Fibroblast of mammary gland (primary cell): ENCODE results near the gene DDO.

Source experiments
- DNase-seq: peaks from one replicate; pipeline ENCODE4 v3.0.0-alpha.2; 2010; ENCODE audit warnings: low read depth
- H3K4me3 ChIP-seq: 2 replicates; pipeline ENCODE4 v1.5.1; 2011; ENCODE audit warnings: low read depth, mild to moderate bottlenecking, low read length, moderate library complexity; ENCODE audit not compliant: control insufficient read depth
- TF ChIP-seq, protein P1 (sequence below): conservative IDR thresholded peaks from 2 replicates; pipeline ENCODE4 v1.5.1; 2011; ENCODE audit warnings: low read depth, low read length, inconsistent platforms; ENCODE audit not compliant: control insufficient read depth, insufficient read depth

DDO gene

DNA sequence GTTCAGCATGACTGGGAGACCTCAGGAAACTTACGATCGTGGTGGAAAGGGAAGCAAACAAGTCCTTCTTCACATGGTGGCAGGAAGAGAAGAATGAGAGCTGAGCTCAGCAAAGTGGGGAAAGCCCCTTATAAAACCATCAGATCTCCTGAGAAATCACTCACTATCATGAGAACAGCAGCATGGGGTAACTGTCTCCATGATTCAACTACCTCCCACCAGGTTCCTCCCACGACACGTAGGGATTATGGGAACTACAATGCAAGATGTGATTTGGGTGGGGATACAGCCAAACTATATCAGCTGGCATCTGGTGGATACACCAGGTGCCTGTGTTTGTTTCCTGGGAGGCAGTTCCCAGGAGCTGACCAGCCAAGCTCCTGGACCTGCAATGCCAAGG is 4.9 kb downstream of the DDO start:
- no peak overlapping the region for H3K4me3 ChIP-seq
- TF ChIP-seq, protein P1, sequence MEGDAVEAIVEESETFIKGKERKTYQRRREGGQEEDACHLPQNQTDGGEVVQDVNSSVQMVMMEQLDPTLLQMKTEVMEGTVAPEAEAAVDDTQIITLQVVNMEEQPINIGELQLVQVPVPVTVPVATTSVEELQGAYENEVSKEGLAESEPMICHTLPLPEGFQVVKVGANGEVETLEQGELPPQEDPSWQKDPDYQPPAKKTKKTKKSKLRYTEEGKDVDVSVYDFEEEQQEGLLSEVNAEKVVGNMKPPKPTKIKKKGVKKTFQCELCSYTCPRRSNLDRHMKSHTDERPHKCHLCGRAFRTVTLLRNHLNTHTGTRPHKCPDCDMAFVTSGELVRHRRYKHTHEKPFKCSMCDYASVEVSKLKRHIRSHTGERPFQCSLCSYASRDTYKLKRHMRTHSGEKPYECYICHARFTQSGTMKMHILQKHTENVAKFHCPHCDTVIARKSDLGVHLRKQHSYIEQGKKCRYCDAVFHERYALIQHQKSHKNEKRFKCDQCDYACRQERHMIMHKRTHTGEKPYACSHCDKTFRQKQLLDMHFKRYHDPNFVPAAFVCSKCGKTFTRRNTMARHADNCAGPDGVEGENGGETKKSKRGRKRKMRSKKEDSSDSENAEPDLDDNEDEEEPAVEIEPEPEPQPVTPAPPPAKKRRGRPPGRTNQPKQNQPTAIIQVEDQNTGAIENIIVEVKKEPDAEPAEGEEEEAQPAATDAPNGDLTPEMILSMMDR = no peak
- no peak for DNase-seq

DNA sequence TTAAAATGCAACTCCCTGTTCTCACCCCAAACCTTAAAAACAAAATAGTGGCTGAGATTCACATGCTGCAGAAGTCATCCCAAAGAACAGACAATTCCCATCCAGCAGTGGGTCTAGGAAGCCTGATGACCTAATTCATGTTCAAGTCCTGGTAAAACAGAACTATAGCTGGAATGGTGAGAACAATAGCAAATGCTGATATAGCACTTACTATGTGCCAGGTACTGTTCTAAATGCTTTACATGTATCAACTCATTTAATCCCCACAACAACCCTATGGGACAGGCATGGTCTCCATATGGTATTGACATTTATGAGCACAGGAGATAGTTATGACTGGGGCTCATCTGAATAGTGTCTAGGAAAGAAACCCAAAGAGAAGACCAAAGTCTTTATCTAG is 5.6 kb downstream of the DDO start:
- DNase-seq = no peak
- no peak overlapping the region for H3K4me3 ChIP-seq
- TF ChIP-seq, protein P1 = no peak

DNA sequence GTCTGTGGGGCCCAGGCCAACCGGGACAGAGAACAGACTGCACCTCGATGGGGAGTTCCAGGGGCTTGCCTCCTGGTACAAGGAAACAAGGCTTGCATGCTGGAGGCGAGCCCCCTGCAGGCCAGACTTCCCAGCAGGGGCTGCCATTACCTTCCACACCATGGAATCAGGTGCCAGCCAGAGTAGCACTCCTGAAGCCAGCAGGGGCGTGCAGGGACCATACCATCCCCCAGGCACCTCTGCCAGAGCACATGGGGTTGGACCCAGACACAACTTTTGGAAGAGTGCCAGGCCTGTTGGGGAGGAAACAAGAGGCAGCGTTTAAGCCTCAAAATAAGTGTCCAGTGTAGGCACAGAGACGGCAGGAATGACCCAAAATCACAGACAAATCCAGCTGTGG is 6.5 kb downstream of the DDO start:
- DNase-seq = no peak
- TF ChIP-seq, protein P1 = no peak
- H3K4me3 ChIP-seq = no peak overlapping the region

DNA sequence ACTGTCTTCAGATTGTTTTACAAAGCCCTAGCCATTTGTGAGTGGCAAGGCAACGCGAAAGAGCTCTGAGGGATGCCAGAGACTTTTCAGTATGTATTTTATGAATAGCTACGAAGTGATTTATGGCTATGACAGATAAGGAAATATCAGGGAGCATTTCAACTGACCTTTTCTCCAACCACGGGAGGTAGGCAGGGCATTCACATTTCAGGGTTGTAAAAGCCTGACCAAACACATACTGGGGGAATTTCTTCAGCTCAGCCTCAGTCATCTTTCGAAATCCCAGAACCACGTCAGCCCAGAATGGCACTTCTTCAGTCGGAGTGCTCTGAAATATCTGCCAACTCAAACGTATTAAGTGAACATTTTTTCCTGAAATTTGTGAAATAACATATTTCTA is 10.8 kb downstream of the DDO start:
- DNase-seq = no peak
- H3K4me3 ChIP-seq = no peak overlapping the region
- TF ChIP-seq, protein P1 = no peak

DNA sequence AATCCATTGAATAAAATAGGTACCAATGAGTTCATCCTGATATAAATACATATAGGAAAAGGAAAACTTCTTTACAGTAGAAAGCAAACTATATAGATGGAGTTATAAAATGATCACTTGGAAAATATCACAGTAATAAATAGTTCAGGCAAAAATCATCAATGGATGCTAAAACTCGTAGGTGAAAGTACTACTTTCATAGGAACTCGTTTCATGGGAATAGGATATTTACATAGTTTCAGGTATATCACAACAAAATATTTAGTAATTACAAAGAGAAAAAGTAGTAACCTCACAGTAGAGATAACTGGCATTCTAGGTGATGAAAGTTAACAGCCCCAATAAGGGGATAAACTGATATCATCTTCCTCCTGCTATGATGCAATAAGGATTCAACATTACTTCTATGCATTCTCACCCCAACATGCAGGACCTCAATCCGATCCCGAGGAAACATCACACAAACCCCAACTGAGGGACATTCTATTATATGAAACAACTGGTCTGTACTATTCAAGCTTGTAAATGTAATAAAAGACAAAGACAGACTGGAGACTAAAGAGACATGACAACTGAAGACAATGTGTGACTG is 13.7 kb downstream of the DDO start:
- no peak overlapping the region for H3K4me3 ChIP-seq
- no peak for DNase-seq
- TF ChIP-seq, protein P1 = no peak

DNA sequence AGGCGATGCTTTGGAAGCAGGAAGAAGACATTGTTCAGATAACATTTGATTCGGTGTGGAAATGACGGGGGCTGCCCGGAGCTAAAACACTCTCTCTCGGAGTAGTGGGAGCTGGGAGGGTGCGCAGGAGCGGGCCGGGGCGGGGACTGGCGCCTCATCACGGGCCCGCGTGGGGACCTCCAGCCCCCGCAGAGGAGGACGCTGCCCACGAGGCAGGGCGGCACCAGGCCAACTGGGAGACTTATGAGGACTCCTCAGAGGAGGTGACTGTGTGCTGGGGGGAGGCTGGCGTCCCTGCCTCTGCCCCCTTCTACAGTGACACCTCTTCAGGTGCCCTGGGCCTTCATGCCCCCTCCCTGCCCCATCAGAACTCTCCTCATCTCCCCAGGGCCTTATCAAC is 15.2 kb downstream of the DDO start:
- peak overlapping the region; percentile 25 for H3K4me3 ChIP-seq
- DNase-seq = no peak
- TF ChIP-seq, protein P1 = no peak
